NCI-H128 (cell line): ENCODE measurements around the gene MGRN1.

Source experiments
- DNase-seq: peaks from one replicate; lab custom pipeline; 2025; ENCODE audit not compliant: unreplicated experiment; lab: John Stamatoyannopoulos, UW

Gene MGRN1

GRCh38 chr16:4651827-4652226, 27.2 kb downstream of the MGRN1 start:
- DNase-seq, result no peak

GRCh38 chr16:4652561-4652960, 27.9 kb downstream of the MGRN1 start:
- no peak for DNase-seq

GRCh38 chr16:4654011-4654963, 29.7 kb downstream of the MGRN1 start:
- no peak for DNase-seq

GRCh38 chr16:4654964-4655590, 30.5 kb downstream of the MGRN1 start:
- no peak for DNase-seq

GRCh38 chr16:4655801-4656200, 31.2 kb downstream of the MGRN1 start:
- no peak for DNase-seq

- no peak for DNase-seq
Measured at GRCh38 chr16:4656221-4656620, 31.6 kb downstream of the MGRN1 start.

GRCh38 chr16:4656695-4657686, 32.4 kb downstream of the MGRN1 start:
- DNase-seq, result no peak

- no peak for DNase-seq
Measured at GRCh38 chr16:4659363-4660353, 35.0 kb downstream of the MGRN1 start.

GRCh38 chr16:4660454-4661007, 35.9 kb downstream of the MGRN1 start:
- DNase-seq, result peak; percentile 25

GRCh38 chr16:4661661-4662060, 37.0 kb downstream of the MGRN1 start:
- DNase-seq, result no peak

GRCh38 chr16:4663465-4663776, 38.8 kb downstream of the MGRN1 start:
- no peak for DNase-seq

GRCh38 chr16:4663777-4664465, 39.3 kb downstream of the MGRN1 start:
- no peak for DNase-seq

- DNase-seq, result no peak
Measured at GRCh38 chr16:4664538-4665418, 40.2 kb downstream of the MGRN1 start.

GRCh38 chr16:4666537-4667202, 42.0 kb downstream of the MGRN1 start:
- DNase-seq, result no peak

- no peak for DNase-seq
Measured at GRCh38 chr16:4667203-4667963, 42.8 kb downstream of the MGRN1 start.

- no peak for DNase-seq
Measured at GRCh38 chr16:4668313-4668960, 43.8 kb downstream of the MGRN1 start.
